CD14-positive monocyte (primary cell): ENCODE data around the gene ANXA11. TPM values are rescaled to one million over a fixed set of nuclear protein-coding genes. Genes with fewer than 3 reads are reported as not detected.

Experiments
- DNase-seq, 3 donors: peaks; one replicate each; pipeline ENCODE4 v3.0.0-alpha.2; 2011 to 2022
- H2AFZ ChIP-seq: 2 replicates; pipeline ENCODE4 v1.6.0; 2012; ENCODE audit warnings: mild to moderate bottlenecking, low read depth, low read length, inconsistent platforms; ENCODE audit not compliant: insufficient read depth, poor library complexity, severe bottlenecking
- H3K27ac ChIP-seq, 2 donors: 1 replicate in 1 of 2; 2 replicates in 1 of 2; pipeline ENCODE4 v1.5.1; 2012 to 2013; ENCODE audit warnings: low read length in 2 of 2, control low read depth in 1 of 2, inconsistent platforms in 1 of 2, low read depth in 1 of 2, mild to moderate bottlenecking in 1 of 2
- H3K27me3 ChIP-seq, 2 donors: one replicate each; pipeline versions ENCODE4 v1.6.0 to v1.6.1; 2011 to 2013; ENCODE audit warnings: low read length in 2 of 2; ENCODE audit not compliant: control insufficient read depth in 2 of 2, insufficient read depth in 2 of 2
- H3K36me3 ChIP-seq, 2 donors: replicated peaks in 1 of 2; 1 replicate in 1 of 2; 2 replicates in 1 of 2; pipeline versions ENCODE4 v1.5.1 to v1.6.1; 2012 to 2013; ENCODE audit warnings: low read length in 2 of 2, control low read depth in 1 of 2, inconsistent platforms in 1 of 2, mild to moderate bottlenecking in 1 of 2; ENCODE audit not compliant: insufficient read depth in 2 of 2, control insufficient read depth in 1 of 2
- H3K4me1 ChIP-seq, 2 donors: 1 replicate in 1 of 2; 2 replicates in 1 of 2; pipeline versions ENCODE4 v1.5.1 to v1.6.1; 2012 to 2013; ENCODE audit warnings: low read length in 2 of 2, control low read depth in 1 of 2, inconsistent platforms in 1 of 2, mild to moderate bottlenecking in 1 of 2, moderate library complexity in 1 of 2; ENCODE audit not compliant: insufficient read depth in 2 of 2, control insufficient read depth in 1 of 2
- H3K4me2 ChIP-seq: replicated peaks from 2 replicates; pipeline ENCODE3; 2012; ENCODE audit warnings: low read length, moderate library complexity, mild to moderate bottlenecking; ENCODE audit not compliant: poor library complexity, severe bottlenecking; ENCODE audit errors: extremely low read depth
- H3K4me3 ChIP-seq, 3 experiments: fragments of 200-600 bp in 1 of 3; sonication (generic) in 1 of 3; replicated peaks in 1 of 3; 1 replicate in 2 of 3; 2 replicates in 1 of 3; pipeline ENCODE4 v1.5.1; 2011 to 2013; ENCODE audit warnings: low read length in 3 of 3, mild to moderate bottlenecking in 3 of 3, control low read depth in 2 of 3, low read depth in 2 of 3, inconsistent platforms in 1 of 3, moderate library complexity in 1 of 3
- H3K79me2 ChIP-seq: 2 replicates; pipeline ENCODE4 v1.6.0; 2012; ENCODE audit warnings: mild to moderate bottlenecking, control low read depth, inconsistent platforms, low read length, moderate library complexity; ENCODE audit not compliant: insufficient read depth
- H3K9ac ChIP-seq: 2 replicates; pipeline ENCODE4 v1.6.0; 2017; ENCODE audit warnings: low read length, mild to moderate bottlenecking; ENCODE audit not compliant: insufficient read depth, poor library complexity, severe bottlenecking
- H3K9me3 ChIP-seq, 2 donors: replicated peaks in 1 of 2; 1 replicate in 1 of 2; 2 replicates in 1 of 2; pipeline versions ENCODE4 v1.5.1 to v1.6.1; 2012 to 2013; ENCODE audit warnings: low read length in 2 of 2, control low read depth in 1 of 2; ENCODE audit not compliant: control insufficient read depth in 1 of 2, insufficient read depth in 1 of 2
- H4K20me1 ChIP-seq: 2 replicates; pipeline ENCODE4 v1.6.0; 2012; ENCODE audit warnings: mild to moderate bottlenecking, low read length, control low read depth, moderate library complexity; ENCODE audit not compliant: insufficient read depth
- H3K27ac Mint-ChIP-seq, 7 donors: one replicate each; pipeline ENCODE4 v1.8.0; 2020; ENCODE audit warnings: mild to moderate bottlenecking in 7 of 7, mixed read lengths in 7 of 7, moderate library complexity in 6 of 7, inconsistent platforms in 2 of 7
- H3K27me3 Mint-ChIP-seq, 3 donors: one replicate each; pipeline ENCODE4 v1.8.0; 2021 to 2022; ENCODE audit warnings: low read depth in 3 of 3, mild to moderate bottlenecking in 3 of 3, mixed read lengths in 3 of 3, moderate library complexity in 3 of 3, inconsistent platforms in 1 of 3
- H3K36me3 Mint-ChIP-seq, 2 donors: one replicate each; pipeline ENCODE4 v1.8.0; 2020; ENCODE audit warnings: mixed read lengths in 2 of 2, inconsistent platforms in 1 of 2, mild to moderate bottlenecking in 1 of 2
- H3K4me1 Mint-ChIP-seq: one replicate; pipeline ENCODE4 v1.8.0; 2020; ENCODE audit warnings: mild to moderate bottlenecking, mixed read lengths
- H3K4me3 Mint-ChIP-seq, 2 donors: one replicate each; pipeline ENCODE4 v1.8.0; 2020; ENCODE audit warnings: mild to moderate bottlenecking in 2 of 2, mixed read lengths in 2 of 2, moderate library complexity in 1 of 2
- H3K9me3 Mint-ChIP-seq, 7 donors: one replicate each; pipeline ENCODE4 v1.8.0; 2020 to 2022; ENCODE audit warnings: mixed read lengths in 7 of 7, mild to moderate bottlenecking in 6 of 7, moderate library complexity in 6 of 7, inconsistent platforms in 2 of 7
- WGBS: methylation state at CpG from one replicate; pipeline ENCODE4 v1.1.5; 2013; ENCODE audit warnings: missing lambda C conversion rate; ENCODE audit not compliant: insufficient coverage; 5-methylcytosine and 5-hydroxymethylcytosine counted together
- intact Hi-C, 2 donors: fragments of 100-400 bp; cut with micrococcal nuclease; formaldehyde crosslinking; loops; one replicate each; pipeline versions ENCODE4 v1.15.0 to v1.15.1; 2023
- polyA plus RNA-seq, 3 donors: library from polyadenylated mRNA; depleted of rRNA in 1 of 3; unstranded in 2 of 3; stranded (reverse) in 1 of 3; fragments of 300-500 nt in 2 of 3; fragments of >200 nt in 1 of 3; fragmentation: Illumina TruSeq in 2 of 3; gene quantifications; 1 replicate in 2 of 3; 2 replicates in 1 of 3; pipeline ENCODE4 v1.2.3, GENCODE V29; 2012 to 2021
- TF ChIP-seq, protein P1 (sequence below): fragments of 200-600 bp; IDR thresholded peaks from one replicate; pipeline ENCODE4 v1.8.0; 2022; ENCODE audit warnings: antibody characterized with exemption, mild to moderate bottlenecking

Gene ANXA11
- polyA plus RNA-seq, 3 donors: 95.6 to 174 (median 134) TPM

DNA sequence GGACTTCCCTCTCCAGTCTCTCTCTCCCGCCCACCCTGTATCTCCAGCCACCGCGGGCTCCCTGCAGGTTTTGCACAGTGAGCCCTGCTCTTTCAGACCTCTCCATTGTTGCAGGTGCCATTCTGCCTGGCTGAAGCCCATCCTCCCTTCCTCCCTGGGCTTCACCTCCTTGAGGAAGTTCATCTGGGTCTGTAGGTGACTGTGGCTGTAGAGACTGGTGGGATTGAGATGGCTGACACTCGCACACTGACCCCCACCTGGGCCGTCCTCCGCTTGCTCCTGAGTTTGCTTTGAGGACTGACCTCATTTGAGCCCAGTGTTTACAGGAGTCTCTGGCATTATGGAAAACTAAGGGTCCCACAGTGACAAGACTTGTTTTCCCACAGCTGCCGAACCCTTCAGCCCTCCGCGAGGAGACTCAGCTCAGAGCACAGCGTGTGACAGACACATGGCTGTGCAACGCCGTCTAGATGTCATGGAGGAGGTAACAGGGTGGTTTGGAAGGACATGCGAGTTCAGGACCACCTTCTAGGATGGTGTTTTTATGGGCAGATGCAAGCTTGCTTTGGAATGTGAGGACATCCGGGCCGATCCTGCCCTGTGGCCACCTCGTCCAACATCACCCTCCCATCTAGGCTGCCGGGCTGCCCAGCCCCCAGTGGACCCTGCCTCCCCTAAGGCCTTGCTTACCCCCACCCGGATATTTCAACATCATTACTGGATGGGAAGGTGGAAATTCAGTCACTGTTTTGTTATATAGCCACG lies 63.5 kb downstream of the ANXA11 start:
- H3K36me3 Mint-ChIP-seq: no peaks in the 10 kb centered on the region
- no peak for DNase-seq
- intact Hi-C loops: loop anchor here in 1 of 2 donors (5.0 kb wide), 1 partner anchor 80 kb away; no protein-coding TSS in a partner anchor
- H3K9ac ChIP-seq: no peak overlapping the region
- H3K9me3 Mint-ChIP-seq: peaks cover 0 to 2% (median 0%) of the 10 kb centered on the region in 7 donors
- H3K4me1 ChIP-seq: peaks cover 12 to 14% of the 10 kb centered on the region in 2 donors
- H3K4me2 ChIP-seq: no peak overlapping the region
- WGBS: 63% methylated on average over 12 of the region's 19 CpGs
- peaks cover 12 to 24% (median 14%) of the 10 kb centered on the region in 3 donors for H3K27me3 Mint-ChIP-seq
- no peaks in the 10 kb centered on the region for H3K9me3 ChIP-seq
- no peaks in the 10 kb centered on the region for H3K79me2 ChIP-seq
- TF ChIP-seq, protein P1, sequence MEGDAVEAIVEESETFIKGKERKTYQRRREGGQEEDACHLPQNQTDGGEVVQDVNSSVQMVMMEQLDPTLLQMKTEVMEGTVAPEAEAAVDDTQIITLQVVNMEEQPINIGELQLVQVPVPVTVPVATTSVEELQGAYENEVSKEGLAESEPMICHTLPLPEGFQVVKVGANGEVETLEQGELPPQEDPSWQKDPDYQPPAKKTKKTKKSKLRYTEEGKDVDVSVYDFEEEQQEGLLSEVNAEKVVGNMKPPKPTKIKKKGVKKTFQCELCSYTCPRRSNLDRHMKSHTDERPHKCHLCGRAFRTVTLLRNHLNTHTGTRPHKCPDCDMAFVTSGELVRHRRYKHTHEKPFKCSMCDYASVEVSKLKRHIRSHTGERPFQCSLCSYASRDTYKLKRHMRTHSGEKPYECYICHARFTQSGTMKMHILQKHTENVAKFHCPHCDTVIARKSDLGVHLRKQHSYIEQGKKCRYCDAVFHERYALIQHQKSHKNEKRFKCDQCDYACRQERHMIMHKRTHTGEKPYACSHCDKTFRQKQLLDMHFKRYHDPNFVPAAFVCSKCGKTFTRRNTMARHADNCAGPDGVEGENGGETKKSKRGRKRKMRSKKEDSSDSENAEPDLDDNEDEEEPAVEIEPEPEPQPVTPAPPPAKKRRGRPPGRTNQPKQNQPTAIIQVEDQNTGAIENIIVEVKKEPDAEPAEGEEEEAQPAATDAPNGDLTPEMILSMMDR: no peak
- peaks cover 0 to 5% of the 10 kb centered on the region in 2 donors for H3K27me3 ChIP-seq
- H3K4me3 Mint-ChIP-seq: peak overlapping the region in 1 of 2 donors; percentile 8
- no peaks in the 10 kb centered on the region for H3K36me3 ChIP-seq
- H3K4me1 Mint-ChIP-seq: peaks cover 18% of the 10 kb centered on the region
- no peak overlapping the region for H3K4me3 ChIP-seq
- peaks cover 3% of the 10 kb centered on the region for H4K20me1 ChIP-seq
- no peak overlapping the region for H2AFZ ChIP-seq
- H3K27ac ChIP-seq: no peak overlapping the region
- no peak overlapping the region for H3K27ac Mint-ChIP-seq

DNA sequence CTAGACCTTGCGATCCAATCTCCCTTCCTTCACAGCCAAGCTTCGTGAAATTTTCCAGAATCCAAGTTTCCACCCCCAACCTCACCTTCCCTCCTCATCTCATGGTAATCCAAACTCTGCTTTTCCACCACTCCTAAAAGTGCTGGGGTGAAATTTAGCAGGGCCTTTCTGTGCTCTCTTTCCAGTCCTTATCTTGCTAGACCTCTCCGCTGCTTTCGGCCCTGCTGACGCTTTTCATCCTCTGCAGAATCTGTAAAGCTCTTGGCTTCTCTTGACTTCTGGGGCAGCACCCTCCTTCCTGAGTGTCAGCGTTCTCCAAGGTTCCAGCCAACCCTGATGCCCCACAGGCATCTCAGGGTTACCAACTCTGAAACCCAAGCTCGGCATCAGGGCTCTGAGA lies 65.1 kb downstream of the ANXA11 start:
- H3K27me3 Mint-ChIP-seq: peaks cover 8 to 23% (median 14%) of the 10 kb centered on the region in 3 donors

More for the DNA sequence above, 65.1 kb downstream of the ANXA11 start:
- no peak overlapping the region for H3K27ac Mint-ChIP-seq
- Histone ChIP-seq H3K36me3 (no peaks in the 10 kb centered on the region), H3K4me3 (no peak overlapping the region), H4K20me1 (peaks cover 3% of the 10 kb centered on the region), H3K27me3 (peaks cover 0 to 5% of the 10 kb centered on the region in 2 donors), H2AFZ (no peak overlapping the region), H3K9ac (no peak overlapping the region), H3K79me2 (no peaks in the 10 kb centered on the region), H3K27ac (no peak overlapping the region), H3K4me2 (no peak overlapping the region), H3K4me1 (peaks cover 12 to 14% of the 10 kb centered on the region in 2 donors), H3K9me3 (no peaks in the 10 kb centered on the region)
- 96% methylated on average over 6 of the region's 7 CpGs for WGBS
- DNase-seq: no peak
- TF ChIP-seq, protein P1: no peak
- intact Hi-C loops: loop anchor here in 1 of 2 donors (5.0 kb wide), 1 partner anchor 82 kb away; no protein-coding TSS in a partner anchor
- peaks cover 0 to 2% (median 0%) of the 10 kb centered on the region in 7 donors for H3K9me3 Mint-ChIP-seq
- peaks cover 14% of the 10 kb centered on the region for H3K4me1 Mint-ChIP-seq
- H3K36me3 Mint-ChIP-seq: no peaks in the 10 kb centered on the region
- H3K4me3 Mint-ChIP-seq: no peak overlapping the region
